ENCODE measurements around the gene NCK2. TPM values are rescaled to one million over a fixed set of nuclear protein-coding genes. Genes with fewer than 3 reads are reported as not detected.

NCK2 gene
- total RNA-seq, 1 donor from 2014 or later, result 32.3 TPM

GRCh38 chr2:105732955-105733607 is 11.6 kb upstream of the NCK2 start:
- ATAC-seq (ENCODE audit: poor library complexity) (peak; percentile 59), DNase-seq (no peak)
- intact Hi-C loops (cut with DNase I), result no loop called here

DNA sequence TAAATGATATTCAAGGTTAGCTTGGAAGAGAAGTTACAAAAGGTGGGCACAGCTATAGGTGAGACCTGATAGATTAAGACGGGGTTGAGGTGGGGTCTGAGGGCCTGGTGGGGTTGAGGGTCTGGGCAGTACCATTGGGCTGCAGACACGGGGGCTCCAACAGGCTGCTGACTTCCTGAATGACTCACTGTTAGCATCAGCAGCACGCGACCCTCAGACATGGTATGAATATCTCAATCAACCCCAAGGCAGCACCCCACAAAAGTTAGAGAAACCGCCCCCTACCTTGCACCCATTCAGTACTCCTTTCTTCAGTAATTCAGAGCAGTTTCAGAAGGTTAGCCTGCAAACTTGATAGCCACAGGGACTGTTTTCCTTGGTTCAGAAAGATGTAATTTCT is 10.8 kb upstream of the NCK2 start:
- intact Hi-C loops (cut with DNase I), result no loop called here
- ATAC-seq (ENCODE audit: poor library complexity), result no peak

DNA sequence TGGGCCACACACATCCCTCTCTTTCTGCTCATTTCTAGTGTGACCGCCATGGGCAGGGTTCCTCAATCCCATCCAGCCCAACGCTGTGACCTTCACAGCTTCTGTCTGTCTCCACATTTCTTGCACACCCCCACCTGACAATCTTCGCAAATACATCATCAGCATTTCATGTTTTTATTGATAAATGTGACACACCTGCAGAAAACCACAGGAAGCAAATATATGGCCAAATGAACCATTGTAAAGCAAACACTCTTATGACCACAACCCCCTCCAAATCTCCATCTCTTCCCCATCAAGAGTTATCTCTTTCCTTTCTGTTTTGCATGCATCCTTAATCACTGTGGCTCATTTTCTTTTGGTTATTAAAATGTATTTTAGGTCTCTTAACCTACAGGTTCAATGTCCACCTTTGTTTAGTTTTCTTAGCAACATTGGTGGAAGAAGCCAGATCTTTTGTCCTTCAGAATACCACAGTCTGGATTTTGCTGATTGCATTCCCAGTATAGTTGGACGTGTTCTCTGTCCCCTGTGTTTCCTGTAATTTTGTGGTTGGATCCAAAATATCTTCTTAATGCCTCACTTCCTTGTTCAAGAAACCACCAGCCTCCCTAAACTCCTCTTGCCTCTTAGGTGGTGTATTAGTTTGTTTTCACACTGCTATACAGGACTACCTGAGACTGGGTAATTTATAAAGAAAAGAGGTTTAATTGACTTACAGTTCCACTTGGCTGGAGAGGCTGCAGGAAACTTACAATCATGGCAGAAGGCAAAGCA is 9.8 kb upstream of the NCK2 start:
- intact Hi-C loops (cut with DNase I), result no loop called here
- DNase-seq, result no peak
- no peak for ATAC-seq (ENCODE audit: poor library complexity)

More for the DNA sequence above, 10.8 kb upstream of the NCK2 start:
- DNase-seq, result no peak

- DNase-seq (no peak), ATAC-seq (ENCODE audit: poor library complexity) (no peak)
- intact Hi-C loops (cut with DNase I), result no loop called here
These were observed 8.6 kb upstream of the NCK2 start for GRCh38 chr2:105736145-105736544.

DNA sequence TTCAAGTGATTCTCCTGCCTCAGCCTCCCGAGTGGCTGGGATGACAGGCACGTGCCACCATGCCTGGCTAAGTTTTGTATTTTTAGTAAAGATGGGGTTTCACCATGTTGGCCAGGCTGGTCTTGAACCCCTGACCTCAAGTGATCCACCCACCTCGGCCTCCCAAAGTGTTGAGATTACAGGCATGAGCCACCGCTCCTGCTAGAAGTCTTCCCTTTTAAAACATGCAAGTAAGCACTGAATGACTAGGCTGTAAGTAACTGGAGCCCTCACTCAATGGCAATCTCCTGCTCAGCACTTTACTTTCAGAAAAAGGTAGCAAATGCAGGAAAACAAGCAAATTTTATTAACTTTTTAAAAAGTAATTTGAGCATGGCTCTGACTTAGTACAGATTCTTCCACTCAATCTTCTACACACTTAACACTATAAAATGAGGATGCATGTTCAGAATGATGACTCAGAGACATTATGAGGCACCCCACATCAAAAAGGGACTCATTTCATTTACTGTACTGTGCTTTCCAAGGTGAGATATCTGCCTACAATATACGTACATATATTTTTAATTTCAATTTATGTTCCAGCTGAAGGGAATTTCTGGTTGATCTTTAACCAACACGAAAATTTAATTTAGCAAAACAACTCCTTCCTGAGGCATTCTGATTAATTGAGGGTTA is 6.6 kb upstream of the NCK2 start:
- DNase-seq (no peak), ATAC-seq (ENCODE audit: poor library complexity) (no peak)
- intact Hi-C loops (cut with DNase I), result no loop called here

GRCh38 chr2:105738658-105739241 is 6.0 kb upstream of the NCK2 start:
- ATAC-seq (ENCODE audit: poor library complexity), result no peak
- intact Hi-C loops (cut with DNase I), result no loop called here

DNA sequence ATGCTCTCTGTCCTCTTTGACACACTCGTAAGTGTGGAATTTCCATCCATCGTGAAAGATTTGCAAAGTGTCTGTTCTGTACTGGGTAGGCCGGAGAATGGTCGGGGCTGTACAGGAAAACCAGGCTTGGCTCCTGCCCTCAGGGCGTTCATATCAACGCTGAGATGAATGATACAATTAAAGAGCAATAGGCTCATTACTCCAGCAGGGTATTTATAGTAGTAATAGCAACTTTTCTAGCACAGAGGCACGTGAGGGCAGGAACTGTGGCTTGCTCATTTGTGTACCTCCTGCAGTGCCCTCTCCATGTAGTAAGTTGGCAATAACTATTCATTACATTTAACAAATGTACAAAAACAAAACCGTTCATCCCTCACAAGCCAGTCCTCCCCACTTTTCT is 5.3 kb upstream of the NCK2 start:
- DNase-seq (no peak), ATAC-seq (ENCODE audit: poor library complexity) (no peak)
- intact Hi-C loops (cut with DNase I), result no loop called here

More at GRCh38 chr2:105738658-105739241, 6.0 kb upstream of the NCK2 start:
- DNase-seq, result no peak

GRCh38 chr2:105739944-105740530 is 4.7 kb upstream of the NCK2 start:
- intact Hi-C loops (cut with DNase I), result no loop called here
- no peak for DNase-seq
- no peak for ATAC-seq (ENCODE audit: poor library complexity)

GRCh38 chr2:105741174-105741573 is 3.5 kb upstream of the NCK2 start:
- DNase-seq, result no peak
- intact Hi-C loops (cut with DNase I), result no loop called here
- no peak for ATAC-seq (ENCODE audit: poor library complexity)

- intact Hi-C loops (cut with DNase I), result no loop called here
- DNase-seq (no peak), ATAC-seq (ENCODE audit: poor library complexity) (no peak)
These were observed 3.1 kb upstream of the NCK2 start for GRCh38 chr2:105741617-105742016.

DNA sequence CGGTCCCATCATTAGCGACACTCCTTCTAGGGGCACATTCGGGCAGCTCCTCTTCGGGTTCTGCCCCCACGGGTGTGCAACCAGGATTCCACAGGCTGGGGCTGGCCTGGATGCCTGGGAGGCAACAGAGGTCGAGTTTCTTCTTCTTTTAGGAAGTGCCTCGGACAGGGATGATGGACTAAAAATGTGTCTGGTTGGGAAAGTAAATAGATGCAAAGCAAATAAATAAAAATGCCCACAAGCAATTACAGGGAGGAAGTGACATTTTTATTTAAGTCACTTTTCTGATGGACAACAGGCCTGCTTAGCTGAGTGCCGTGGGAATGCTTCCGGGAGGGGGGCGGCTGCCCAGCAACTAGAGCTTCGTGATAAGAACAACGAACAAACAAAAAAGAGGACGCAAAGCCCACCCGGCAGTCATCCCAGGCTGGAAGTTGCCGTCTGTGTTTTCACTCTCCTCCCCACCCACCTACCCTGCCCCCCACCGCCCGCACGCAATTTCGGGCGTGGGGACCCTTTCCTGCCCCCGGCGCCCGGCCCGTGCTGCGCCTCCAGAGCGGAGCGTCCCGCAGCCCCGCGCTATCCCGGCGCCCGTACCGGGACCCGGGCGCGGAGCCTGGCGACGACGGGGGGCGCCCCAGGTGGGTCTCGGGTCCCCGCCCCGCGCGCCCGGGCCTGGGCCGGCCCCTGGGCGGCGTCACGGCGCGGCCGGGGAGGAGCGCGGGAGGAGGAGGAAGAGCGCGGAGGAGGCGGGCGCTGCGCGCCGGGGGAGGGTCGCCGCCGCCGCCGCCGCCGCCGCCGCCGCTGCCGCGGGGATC is 412 bp upstream of the NCK2 start:
- intact Hi-C loops (cut with DNase I), result no loop called here
- ATAC-seq (ENCODE audit: poor library complexity) (peak; percentile 95), DNase-seq (peak; percentile 82)

- ATAC-seq (ENCODE audit: poor library complexity), result no peak
- DNase-seq, result peak; percentile 79
- intact Hi-C loops (cut with DNase I), result no loop called here
These were observed 1.7 kb downstream of the NCK2 start for GRCh38 chr2:105746177-105747080.

DNA sequence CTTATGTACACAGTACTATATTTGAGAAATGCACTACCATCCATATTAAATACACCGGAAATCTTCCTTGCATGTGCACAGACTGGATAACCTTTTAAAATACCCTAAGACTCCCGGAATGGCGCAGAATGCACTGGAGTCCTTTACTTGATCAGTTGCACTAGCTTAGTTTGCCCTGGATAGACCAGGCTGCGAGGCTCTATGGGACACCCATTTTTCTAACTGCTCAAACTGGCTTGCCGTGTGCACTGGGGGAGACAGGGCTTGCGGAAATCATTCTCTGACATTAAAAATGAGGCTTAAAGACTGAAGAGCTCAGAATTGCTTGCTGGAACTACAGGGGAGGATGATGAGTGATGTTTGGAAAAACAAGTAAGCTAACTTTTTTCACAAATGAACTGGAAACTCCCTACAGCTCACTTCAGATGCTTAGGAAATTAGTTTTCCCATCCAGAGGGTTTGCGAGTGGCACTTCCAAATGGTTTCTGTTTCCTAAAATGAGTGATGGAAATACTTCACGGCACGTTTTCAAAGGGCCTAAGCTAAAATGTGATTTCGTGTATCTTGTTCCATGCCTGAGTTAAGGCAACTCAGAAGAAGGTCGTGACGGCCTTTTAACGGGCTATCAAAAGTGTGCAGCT is 2.7 kb downstream of the NCK2 start:
- DNase-seq, result no peak
- intact Hi-C loops (cut with DNase I), result no loop called here

DNA sequence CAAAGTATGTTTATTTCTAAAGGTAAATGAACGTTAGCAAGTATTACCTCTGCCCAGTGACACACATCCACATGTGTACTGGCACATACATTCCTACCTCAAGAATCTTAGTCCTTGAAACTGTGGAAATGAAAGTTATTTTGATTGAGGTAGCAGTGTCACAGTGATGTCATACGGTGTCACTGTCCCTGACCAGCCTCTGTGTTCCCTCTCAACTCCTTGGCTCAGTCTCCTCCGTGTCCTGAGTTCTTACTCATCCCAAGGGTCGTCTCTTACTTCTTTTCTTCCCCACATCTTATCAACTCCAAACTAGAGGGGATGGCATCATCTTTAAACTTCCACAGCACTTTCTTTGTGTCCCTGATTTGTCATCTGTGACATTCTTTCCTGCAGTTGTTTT is 3.3 kb downstream of the NCK2 start:
- DNase-seq (no peak), ATAC-seq (ENCODE audit: poor library complexity) (no peak)
- intact Hi-C loops (cut with DNase I), result no loop called here

More for the DNA sequence above, 2.7 kb downstream of the NCK2 start:
- ATAC-seq (ENCODE audit: poor library complexity), result no peak

GRCh38 chr2:105748566-105748965 is 3.9 kb downstream of the NCK2 start:
- DNase-seq, result no peak
- ATAC-seq (ENCODE audit: poor library complexity), result no peak
- intact Hi-C loops (cut with DNase I), result no loop called here

- no peak for ATAC-seq (ENCODE audit: poor library complexity)
- no peak for DNase-seq
- intact Hi-C loops (cut with DNase I), result no loop called here
These were observed 5.1 kb downstream of the NCK2 start for GRCh38 chr2:105749583-105750400.
